ENCODE measurements around the gene S100A9. TPM values are rescaled to one million over a fixed set of nuclear protein-coding genes. Genes with fewer than 3 reads are reported as not detected.
"Not testable (repeated sequence)": the region's sequence is repeated elsewhere in the genome, so short reads cannot be mapped to it uniquely, and the experiment has no call there.

The S100A9 gene
- total RNA-seq, 4 donors from 2014 or later: 33.4 to 175 (median 54.0) TPM

DNA sequence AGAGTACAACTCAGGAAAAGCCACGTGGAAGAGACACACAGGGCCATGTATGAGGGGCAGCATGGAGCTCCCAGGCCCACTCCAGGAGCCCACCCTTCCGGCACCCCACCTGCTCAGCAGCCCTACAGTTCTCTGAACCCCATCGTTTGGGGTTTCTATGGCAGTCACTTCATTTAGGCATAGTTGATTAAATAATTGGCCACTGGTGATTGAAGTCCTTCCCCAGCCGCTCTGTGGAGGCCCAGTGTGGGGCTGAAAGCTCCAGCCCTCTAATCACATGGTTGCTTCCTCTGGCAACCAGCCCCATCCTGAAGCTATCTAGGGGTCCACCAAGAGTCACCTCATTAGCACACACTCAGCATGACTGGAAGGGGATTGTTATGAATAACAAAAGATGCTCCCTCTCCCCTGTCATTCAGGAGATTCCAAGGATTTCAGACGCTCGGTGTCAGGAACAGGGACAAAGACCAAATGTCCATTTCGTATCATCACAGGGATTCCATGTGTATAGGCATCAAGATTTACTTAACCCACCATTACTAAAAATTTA is 46.5 kb downstream of the S100A9 start:
- intact Hi-C loops (cut with DNase I; ENCODE audit: low total_unique reads): no loop called here
- Histone ChIP-seq H3K36me3 (no peaks in the 10 kb centered on the region), H3K27me3 (no peaks in the 10 kb centered on the region), H3K4me1 (no peaks in the 10 kb centered on the region), H3K9me3 (no peaks in the 10 kb centered on the region), H3K4me3 (no peak overlapping the region), H3K27ac (no peak overlapping the region)
- no peak for TF ChIP-seq POLR2A (IDR thresholded peaks at IDR 0.05)
- TF ChIP-seq CTCF (IDR thresholded peaks at IDR 0.05): no peak
- DNase-seq: no peak

- TF ChIP-seq CTCF (IDR thresholded peaks at IDR 0.05) (no peak), POLR2A (IDR thresholded peaks at IDR 0.05) (no peak)
- Histone ChIP-seq H3K4me3 (no peak overlapping the region), H3K27ac (no peak overlapping the region), H3K27me3 (no peaks in the 10 kb centered on the region), H3K4me1 (no peaks in the 10 kb centered on the region), H3K9me3 (no peaks in the 10 kb centered on the region), H3K36me3 (no peaks in the 10 kb centered on the region)
- DNase-seq: no peak
- intact Hi-C loops (cut with DNase I; ENCODE audit: low total_unique reads): no loop called here
Observed at GRCh38 chr1:153404768-153405167, 47.1 kb downstream of the S100A9 start.

DNA sequence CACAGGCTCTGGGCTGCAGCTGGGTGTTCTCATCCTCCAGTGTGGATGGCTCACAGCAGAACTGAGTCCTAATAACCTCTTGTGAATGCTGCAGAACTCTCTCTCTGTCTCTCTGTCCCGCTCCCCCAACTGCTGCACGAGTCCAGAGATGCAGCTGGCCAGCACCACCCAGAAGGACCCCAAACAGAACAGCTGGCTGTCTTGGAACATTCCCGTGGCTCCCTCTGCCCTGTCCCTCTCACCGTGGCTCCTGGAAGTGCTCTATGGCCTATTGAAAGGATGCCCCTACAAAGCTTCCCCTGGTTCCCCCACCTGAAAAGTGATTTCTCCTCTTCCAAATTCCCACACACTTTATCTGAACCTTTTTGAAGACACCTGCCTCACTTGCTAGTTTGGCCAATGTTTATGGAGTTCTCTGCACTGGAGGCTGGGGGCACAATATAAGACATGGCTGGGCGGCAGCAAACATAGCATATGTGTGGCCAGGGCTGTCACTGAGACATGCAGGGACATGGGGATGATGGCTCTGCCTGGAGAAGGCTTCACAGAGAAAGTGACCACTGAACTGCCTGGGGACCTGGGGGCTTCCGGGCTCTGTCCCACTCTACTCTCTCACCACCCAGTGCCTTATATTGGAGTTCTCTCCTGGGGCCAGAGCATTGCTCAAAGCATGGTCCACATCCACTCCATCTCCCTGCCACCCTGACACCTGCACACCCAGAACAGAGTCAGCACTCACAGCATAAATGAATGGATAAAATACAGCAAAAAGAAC is 48.4 kb downstream of the S100A9 start:
- H3K4me1 ChIP-seq; intact Hi-C loops (cut with DNase I; ENCODE audit: low total_unique reads); H3K4me3 ChIP-seq; DNase-seq; H3K9me3 ChIP-seq; H3K27ac ChIP-seq; H3K36me3 ChIP-seq; H3K27me3 ChIP-seq: not testable (repeated sequence)

- H3K4me1 ChIP-seq; intact Hi-C loops (cut with DNase I; ENCODE audit: low total_unique reads); H3K9me3 ChIP-seq: not testable (repeated sequence)
Observed at GRCh38 chr1:153407274-153407673, 49.6 kb downstream of the S100A9 start.

More at GRCh38 chr1:153407274-153407673, 49.6 kb downstream of the S100A9 start:
- not testable (repeated sequence) for H3K27me3 ChIP-seq, H3K36me3 ChIP-seq, H3K4me3 ChIP-seq, DNase-seq, H3K27ac ChIP-seq

Small RNA genes lying within 50 kb of the gene (small RNA-seq; reads per million reads assigned to genes)
- gene RNU6-160P (not detected), gene S100A15A (not detected)

Other genes starting within 250 kb of the S100A9 start
- 1 to 10 TPM in 1 of 4 donors, not detected in 3; 2.8 TPM for gene SPRR2F, start 244.3 kb upstream of the S100A9 start, total RNA-seq
- not detected for gene SPRR2G, start 207.0 kb upstream of the S100A9 start, total RNA-seq
- not detected for gene LELP1, start 154.4 kb upstream of the S100A9 start, total RNA-seq
- gene PRR9, start 140.3 kb upstream of the S100A9 start, total RNA-seq: not detected
- not detected for gene LORICRIN, start 98.2 kb upstream of the S100A9 start, total RNA-seq
- gene PGLYRP3, start 44.9 kb upstream of the S100A9 start, total RNA-seq: not detected
- not detected for gene PGLYRP4, start 9.0 kb upstream of the S100A9 start, total RNA-seq
- gene S100A12, start 17.8 kb downstream of the S100A9 start, total RNA-seq: 1 to 10 TPM in 2 of 4 donors, not detected in 2; 2.6 to 3.2 TPM
- gene S100A8, start 33.2 kb downstream of the S100A9 start, total RNA-seq: 10 to 100 TPM in 2 of 4 donors, 1 to 10 TPM in 1, not detected in 1; 5.4 to 25.2 (median 24.7) TPM
- not detected for gene S100A7A, start 58.7 kb downstream of the S100A9 start, total RNA-seq
- gene S100A7, start 102.8 kb downstream of the S100A9 start, total RNA-seq: 1 to 10 TPM in 1 of 4 donors, not detected in 3; 3.5 TPM
- 100 to 1,000 TPM in 3 of 4 donors, 10 to 100 TPM in 1; 55.5 to 729 (median 448) TPM for gene S100A6, start 178.1 kb downstream of the S100A9 start, total RNA-seq
- not detected for gene S100A5, start 183.1 kb downstream of the S100A9 start, total RNA-seq
- gene S100A4, start 188.0 kb downstream of the S100A9 start, total RNA-seq: 100 to 1,000 TPM in 3 of 4 donors, 10 to 100 TPM in 1; 58.9 to 226 (median 155) TPM
- 1 to 10 TPM in 2 of 4 donors, not detected in 2; 1.2 to 3.7 TPM for gene S100A3, start 191.4 kb downstream of the S100A9 start, total RNA-seq
- gene S100A2, start 208.0 kb downstream of the S100A9 start, total RNA-seq: 1 to 10 TPM in 2 of 4 donors, not detected in 2; 2.1 to 2.7 TPM